Skeletal muscle cell (primary cell): ENCODE results near the gene KRTAP2-1.
"Not testable (repeated sequence)": the region's sequence is repeated elsewhere in the genome, so short reads cannot be mapped to it uniquely, and the experiment has no call there.

Experiments
- DNase-seq: peaks from one replicate; pipeline ENCODE4 v3.0.0-alpha.2; 2010; ENCODE audit warnings: low read depth
- H3K4me3 ChIP-seq: 2 replicates; pipeline ENCODE4 v1.5.1; 2011; ENCODE audit warnings: low read depth, mild to moderate bottlenecking, control low read depth, low read length, moderate library complexity

The KRTAP2-1 gene

DNA sequence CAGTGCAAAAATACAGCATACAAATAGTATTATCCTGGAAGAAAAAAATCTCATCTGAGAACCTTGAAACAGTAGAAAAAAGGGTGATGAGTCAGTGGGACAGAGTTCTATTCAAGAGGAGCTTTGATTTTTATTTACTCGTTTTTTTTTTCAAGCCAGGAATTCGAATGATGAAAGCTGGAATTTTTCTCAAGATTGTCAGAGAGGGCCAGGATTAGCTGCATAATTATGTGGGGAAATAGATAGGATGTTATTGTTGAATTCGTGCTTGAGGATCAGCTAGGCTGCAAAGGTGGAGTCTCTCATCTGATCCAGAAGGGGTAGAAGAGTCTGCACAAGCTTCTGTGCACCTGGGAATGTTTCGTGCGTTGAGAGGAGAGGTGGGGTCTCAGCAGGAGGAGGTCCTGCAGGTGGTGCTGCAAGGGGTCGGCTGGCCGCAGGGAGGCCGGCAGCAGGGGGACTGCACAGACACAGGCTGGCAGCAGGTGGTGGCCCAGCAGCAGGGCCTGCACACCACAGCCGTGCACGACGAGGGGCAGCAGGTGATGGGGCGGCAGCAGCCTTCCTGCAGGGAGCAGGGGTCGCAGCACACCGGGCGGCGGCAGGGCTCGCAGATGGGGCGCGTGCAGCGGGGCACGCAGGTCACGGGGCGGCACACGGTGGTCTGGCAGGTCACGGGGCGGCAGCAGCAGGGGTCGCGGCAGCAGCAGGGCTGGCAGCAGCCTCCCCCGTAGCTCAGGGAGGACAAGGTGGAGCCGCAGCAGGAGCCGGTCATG lies 12.3 kb upstream of the KRTAP2-1 start:
- H3K4me3 ChIP-seq: not testable (repeated sequence)

DNA sequence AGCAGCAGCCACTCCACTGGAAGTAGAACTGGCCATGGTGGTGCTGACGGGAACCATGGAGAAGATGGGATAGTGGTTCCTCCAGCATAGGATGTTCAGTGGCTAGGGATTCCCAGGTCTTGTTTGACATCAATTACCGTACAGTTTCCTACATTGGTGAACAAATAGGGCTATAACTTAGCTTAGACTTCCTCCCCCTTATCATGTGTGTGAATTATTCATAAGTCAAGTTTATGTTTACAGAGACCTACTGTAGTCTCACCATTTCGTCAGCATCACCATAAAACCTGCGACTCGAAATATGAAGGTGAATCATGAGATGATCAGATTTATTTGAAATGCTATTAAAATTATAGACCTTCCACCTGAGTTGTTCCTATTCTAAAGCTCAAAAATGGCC lies 11.6 kb upstream of the KRTAP2-1 start:
- DNase-seq: no peak
- H3K4me3 ChIP-seq: no peak overlapping the region

More for the DNA sequence above, 12.3 kb upstream of the KRTAP2-1 start:
- DNase-seq: peak; percentile 66

DNA sequence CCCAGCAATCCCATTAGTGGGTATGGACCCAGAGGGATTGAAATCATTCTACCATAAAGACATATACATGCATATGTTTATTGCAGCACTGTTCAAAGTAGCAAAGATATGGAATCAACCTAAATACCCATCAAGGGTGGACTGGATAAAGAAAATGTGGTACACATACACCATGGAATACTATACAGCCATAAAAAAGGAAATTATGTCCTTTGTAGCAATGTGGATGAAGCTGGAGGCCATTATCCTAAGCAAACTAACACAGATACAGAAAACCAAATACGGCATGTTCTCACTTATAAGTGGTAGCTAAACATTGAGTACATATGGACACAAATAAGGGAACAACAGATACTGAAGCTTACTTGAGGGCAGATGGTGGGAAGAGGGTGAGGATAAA lies 10.4 kb upstream of the KRTAP2-1 start:
- no peak for DNase-seq
- no peak overlapping the region for H3K4me3 ChIP-seq

DNA sequence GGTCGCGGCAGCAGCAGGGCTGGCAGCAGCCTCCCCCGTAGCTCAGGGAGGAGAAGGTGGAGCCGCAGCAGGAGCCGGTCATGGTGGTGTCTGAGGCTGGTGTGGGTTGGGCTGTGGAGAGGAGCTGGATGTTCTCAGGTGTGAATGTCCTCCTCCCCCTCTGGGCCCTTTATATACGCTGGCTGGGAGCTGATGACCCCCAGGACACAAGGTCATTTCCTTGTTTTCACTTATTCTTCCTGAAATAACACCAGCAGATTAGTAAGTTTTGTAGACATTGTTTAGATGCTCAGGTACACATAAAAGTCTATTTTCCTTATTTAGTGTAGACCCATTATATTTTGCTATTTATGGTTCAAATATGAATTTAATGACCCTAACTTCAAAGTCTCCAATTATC lies 8.0 kb upstream of the KRTAP2-1 start, which contains the start of gene KRTAP2-2:
TSS of gene KRTAP2-2 (minus strand) at position 101 of the 400 bp plus-strand sequence. CDS start at position 82, 19 bp downstream.
- not testable (repeated sequence) for H3K4me3 ChIP-seq

DNA sequence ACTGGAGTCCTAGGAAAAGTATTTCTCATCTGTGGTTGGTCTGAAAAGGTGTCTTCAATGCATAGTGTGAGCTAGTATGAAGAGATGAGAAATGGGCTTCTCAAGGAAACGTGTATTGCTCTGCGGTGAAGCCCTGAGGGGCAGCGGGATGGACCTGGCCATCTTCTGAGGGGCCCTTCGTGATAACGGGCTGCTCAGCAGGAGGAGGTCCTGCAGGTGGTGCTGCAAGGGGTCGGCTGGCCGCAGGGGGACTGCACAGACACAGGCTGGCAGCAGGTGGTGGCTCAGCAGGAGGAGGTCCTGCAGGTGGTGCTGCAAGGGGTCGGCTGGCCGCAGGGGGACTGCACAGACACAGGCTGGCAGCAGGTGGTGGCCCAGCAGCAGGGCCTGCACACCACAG lies 7.4 kb upstream of the KRTAP2-1 start:
- H3K4me3 ChIP-seq, DNase-seq: not testable (repeated sequence)

More for the DNA sequence above, 8.0 kb upstream of the KRTAP2-1 start, which contains the start of gene KRTAP2-2:
- not testable (repeated sequence) for DNase-seq

DNA sequence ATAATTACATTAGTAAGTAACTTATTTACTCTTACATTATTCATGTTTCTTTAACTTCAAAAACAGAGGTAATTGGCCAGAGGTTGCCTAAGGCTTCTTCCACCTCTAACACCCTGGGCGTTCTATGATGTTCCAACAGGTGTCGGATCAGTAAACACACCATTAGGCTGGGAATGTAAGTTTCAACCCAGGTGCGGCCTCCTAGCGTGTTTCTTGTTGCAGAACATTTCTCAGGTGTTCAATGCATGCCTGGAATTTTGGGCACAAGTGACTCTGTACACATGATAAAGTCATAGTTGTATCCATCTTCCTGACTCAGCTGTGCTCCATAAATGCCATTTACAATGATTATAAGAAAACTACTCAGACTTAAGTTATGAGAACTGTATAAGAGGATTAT lies 6.9 kb upstream of the KRTAP2-1 start:
- no peak overlapping the region for H3K4me3 ChIP-seq
- no peak for DNase-seq

DNA sequence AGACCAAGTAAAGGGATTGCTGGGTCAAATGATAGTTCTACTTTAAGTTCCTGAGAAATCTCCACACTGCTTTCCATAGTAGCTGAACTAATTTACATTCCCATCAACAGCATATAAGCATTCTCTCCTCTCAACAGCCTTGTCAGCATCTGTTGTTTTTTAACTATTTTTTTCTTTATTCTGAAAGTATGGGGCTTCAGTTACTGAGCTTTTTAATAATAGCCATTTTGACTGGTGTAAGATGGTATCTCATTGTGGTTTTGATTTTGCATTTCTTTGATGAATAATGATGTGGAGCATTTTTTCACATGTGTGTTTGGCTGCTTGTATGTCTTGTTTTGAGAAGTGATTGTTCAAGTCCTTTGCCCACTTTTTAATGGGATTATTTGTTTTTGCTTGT lies 5.5 kb upstream of the KRTAP2-1 start:
- no peak for DNase-seq
- H3K4me3 ChIP-seq: no peak overlapping the region

DNA sequence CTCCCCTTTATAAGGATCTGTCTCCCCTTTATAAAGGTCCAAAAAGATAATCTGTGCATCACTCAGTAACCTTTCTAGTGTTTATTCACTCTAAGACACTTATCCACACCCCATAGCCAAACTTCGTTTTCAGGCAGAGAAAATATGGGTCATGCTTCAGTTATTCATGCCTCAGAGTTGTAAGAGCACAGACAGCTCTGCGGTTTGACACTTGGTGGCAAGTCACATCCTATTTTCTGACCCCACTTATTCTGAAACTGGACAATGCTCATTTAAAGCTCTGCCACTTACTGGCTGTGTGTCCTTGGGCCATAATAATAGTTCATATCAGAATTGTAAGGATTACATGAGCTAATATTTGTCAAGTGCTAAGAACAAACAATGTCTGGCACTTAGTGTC lies 2.0 kb upstream of the KRTAP2-1 start:
- no peak overlapping the region for H3K4me3 ChIP-seq
- DNase-seq: no peak

DNA sequence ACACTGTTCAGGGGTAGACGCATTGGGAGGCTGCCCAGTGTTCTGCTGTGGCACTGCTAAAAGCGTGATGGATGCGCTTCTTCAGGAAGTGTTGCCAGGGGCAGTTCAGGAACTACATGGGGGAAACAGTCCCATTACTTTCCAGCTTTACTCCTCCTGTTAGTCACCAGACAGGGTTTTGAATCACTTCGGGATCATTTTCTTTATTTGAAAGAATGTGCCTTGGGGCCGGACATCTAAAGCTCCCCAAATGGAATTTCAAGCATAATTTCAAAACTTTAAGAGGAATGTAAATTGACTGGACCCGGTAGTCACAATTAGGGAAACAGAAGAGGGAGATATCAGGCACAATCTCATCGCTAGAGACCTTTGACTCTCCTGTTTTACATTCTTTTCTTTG lies 1.3 kb upstream of the KRTAP2-1 start:
- H3K4me3 ChIP-seq: no peak overlapping the region
- no peak for DNase-seq

DNA sequence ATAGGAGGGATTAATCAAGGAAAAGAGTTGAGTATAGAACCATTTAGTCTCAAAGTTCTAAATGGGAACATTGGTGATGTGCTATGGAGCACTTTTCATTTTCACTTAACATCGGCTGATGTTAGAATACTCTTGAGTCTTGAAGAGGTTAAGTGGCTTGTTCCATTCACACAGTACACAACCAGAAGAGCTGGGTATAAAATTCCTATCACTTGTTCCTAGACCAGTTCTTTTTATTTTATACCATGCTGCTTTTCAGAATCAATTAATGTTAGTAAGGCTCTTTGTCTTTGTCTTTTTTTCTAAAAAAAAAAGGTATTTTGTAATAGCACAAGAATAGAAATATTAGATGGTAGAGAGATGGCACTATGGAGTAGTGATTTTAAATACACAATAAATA lies 4.2 kb downstream of the KRTAP2-1 start:
- no peak for DNase-seq

DNA sequence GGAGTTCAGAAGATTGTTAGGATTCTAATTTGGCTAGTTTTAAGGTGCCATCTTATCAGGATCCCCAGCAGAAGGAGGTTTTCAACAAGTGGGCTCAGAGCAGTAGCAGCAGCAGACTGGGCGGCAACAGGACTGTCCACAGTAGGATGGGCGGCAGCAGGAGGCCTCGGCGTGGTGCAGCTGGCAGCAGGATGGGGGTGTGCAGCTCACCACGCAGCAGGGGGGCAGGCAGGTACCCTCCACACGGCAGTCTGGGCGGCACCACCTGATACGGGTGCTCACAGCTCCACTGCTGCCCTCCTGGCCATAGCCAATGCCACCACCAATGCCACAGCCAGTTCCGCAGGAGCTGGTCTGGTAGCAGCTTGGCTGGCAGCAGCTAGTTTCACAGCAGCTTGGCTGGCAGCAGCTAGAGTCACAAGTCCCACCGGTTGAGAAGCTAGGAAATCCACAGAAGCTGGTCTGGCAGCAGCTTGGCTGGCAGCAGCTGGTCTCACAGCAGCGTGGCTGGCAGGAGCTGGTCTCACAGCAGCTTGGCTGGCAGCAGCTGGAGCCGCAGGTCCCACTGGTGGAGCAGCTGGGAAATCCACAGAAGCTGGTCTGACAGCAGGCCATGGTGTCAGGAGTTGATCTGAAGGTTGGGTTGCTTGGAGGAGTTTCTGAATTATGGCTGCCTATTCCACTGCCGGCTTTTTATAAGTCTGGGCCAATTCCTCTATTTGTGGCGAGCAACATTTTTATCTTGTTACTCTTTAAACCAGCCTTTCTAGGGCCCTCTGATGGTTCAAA lies 6.1 kb downstream of the KRTAP2-1 start, which contains the start of gene KRTAP1-1:
TSS of gene KRTAP1-1 (minus strand) at position 668 of the 789 bp plus-strand sequence. CDS start at position 615, 53 bp downstream.
- DNase-seq, H3K4me3 ChIP-seq: not testable (repeated sequence)

More for the DNA sequence above, 4.2 kb downstream of the KRTAP2-1 start:
- no peak overlapping the region for H3K4me3 ChIP-seq

DNA sequence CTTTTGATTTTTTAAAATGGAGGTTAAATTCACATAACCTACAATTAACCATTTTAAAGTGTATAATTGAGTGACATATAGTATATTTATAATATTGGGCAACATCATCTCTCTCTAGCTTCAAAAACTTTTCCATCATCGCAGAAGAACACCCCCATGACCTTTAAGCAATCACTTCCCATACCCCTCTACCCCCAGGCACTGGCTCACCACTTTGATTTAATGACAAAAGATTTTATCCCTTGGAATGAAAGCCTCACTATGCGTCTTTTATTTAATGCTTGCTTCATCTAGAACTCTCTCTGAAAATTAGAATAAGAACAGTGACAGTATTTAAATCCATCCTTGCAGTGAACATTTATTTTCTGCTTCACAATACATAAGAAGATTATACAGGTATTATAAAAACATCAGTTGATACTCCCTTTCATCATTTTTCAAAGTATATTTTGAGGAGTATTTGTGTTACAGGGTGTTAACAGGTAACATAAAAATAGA lies 9.2 kb downstream of the KRTAP2-1 start:
- H3K4me3 ChIP-seq: no peak overlapping the region
- DNase-seq: no peak

DNA sequence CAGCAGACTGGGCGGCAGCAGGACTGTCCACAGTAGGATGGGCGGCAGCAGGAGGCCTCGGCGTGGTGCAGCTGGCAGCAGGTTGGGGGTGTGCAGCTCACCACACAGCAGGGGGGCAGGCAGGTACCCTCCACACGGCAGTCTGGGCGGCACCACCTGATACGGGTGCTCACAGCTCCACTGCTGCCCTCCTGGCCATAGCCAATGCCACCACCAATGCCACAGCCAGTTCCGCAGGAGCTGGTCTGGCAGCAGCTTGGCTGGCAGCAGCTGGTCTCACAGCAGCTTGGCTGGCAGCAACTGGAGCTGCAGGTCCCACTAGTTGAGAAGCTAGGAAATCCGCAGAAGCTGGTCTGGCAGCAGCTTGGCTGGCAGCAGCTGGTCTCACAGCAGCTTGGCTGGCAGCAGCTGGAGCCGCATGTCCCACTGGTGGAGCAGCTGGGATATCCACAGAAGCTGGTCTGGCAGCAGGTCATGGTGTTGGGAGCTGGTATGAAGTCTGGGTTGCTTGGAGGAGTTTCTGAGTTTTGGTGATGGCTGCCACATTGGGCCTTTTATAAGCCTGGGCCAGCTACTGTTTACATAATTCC lies 12.7 kb downstream of the KRTAP2-1 start, which contains the start of gene KRTAP1-3:
TSS of gene KRTAP1-3 (minus strand) at position 529 of the 590 bp plus-strand sequence. CDS start at position 476, 53 bp downstream.
- not testable (repeated sequence) for DNase-seq, H3K4me3 ChIP-seq

DNA sequence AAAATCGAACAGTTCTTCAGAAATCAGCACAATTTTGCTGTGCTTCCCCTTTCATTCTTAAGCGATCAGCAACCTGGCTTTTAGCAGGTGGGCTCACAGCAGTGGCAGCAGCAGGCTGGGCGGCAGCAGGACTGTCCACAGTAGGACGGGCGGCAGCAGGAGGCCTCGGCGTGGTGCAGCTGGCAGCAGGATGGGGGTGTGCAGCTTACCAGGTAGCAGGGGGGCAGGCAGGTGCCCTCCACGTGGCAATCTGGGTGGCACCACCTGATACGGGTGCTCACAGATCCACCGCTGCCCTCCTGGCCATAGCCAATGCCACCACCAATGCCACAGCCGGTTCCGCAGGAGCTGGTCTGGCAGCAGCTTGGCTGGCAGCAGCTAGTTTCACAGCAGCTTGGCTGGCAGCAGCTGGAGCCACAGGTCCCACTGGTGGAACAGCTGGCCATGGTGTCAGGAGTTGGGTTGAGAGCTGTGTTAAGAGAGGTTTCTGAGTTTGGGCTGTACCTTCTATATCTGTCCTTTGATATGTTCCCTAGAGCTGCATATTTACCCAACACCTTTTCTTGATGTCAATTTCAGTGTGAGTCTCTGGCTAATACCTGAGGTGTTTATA lies 17.4 kb downstream of the KRTAP2-1 start, which contains the start of gene KRTAP1-4:
TSS of gene KRTAP1-4 (minus strand) at position 563 of the 613 bp plus-strand sequence. CDS start at position 446, 117 bp downstream.
- H3K4me3 ChIP-seq: no peak within 1 kb of the TSS
- DNase-seq: no peak

DNA sequence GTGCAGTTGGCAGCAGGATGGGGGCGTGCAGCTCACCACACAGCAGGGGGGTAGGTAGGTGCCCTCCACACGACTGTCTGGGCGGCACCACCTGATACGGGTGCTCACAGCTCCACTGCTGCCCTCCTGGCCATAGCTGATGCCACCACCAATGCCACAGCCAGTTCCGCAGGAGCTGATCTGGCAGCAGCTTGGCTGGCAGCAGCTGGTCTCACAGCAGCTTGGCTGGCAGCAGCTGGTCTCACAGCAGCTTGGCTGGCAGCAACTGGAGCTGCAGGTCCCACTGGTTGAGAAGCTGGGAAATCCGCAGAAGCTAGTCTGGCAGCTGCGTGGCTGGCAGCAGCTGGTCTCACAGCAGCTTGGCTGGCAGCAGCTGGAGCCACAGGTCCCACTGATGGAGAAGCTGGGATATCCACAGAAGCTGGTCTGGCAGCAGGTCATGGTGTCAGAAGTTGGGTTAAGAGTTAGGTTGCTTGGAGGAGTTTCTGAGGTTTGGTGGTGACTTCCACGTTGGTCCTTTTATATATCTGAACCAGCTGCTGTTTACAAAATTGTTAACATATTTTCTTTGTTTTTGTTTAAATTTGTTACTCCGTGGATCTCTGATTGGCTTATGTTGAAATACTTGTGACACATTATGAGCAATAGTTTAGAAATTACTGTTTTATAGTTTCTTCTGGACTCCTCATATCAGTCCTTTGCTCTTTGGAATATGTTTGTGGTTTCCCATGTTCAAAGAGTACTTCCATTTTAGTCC lies 20.2 kb downstream of the KRTAP2-1 start, which contains the start of gene KRTAP1-5:
TSS of gene KRTAP1-5 (minus strand) at position 494 of the 757 bp plus-strand sequence. CDS start at position 441, 53 bp downstream.
- DNase-seq: peak; percentile 56
- no peak within 1 kb of the TSS for H3K4me3 ChIP-seq

DNA sequence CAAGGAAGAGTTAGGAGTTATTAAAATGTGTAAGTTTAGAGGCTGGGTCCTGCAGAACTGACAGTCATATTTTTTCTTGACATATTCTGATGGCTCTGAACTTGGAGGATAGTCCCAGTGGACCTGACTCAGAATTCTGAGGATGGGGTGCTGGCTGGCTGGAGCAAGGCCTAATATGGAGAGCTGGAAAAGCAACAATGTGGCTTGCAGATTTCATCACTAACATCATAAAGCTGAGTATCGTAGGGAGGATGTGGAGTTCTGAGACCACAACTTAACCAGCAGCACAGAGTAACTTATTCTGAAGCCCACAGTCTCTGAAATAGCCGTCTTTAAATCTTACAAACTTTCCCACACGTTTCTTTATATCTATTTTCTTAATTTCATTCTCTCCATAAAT lies 22.4 kb downstream of the KRTAP2-1 start:
- DNase-seq: peak; percentile 48
- no peak overlapping the region for H3K4me3 ChIP-seq

DNA sequence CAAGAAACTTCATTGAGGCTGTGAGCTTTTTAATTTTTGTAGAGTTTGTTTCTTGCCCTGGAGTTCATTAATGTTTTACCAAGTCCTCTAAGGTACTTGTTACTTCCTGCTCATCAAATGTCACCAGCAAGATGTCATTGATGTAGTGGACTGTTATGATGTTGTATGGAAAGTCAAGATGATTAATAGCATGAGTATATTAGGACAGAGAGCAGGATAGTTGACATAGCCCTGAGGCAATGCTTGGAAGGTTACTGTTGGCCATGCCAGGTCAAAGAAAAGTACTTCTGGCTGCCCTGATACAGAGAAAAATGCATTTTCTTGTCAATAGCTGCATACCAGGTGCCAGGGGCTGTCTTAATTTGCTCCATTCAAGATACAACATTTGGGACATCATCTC lies 26.8 kb downstream of the KRTAP2-1 start:
- no peak overlapping the region for H3K4me3 ChIP-seq
- no peak for DNase-seq

DNA sequence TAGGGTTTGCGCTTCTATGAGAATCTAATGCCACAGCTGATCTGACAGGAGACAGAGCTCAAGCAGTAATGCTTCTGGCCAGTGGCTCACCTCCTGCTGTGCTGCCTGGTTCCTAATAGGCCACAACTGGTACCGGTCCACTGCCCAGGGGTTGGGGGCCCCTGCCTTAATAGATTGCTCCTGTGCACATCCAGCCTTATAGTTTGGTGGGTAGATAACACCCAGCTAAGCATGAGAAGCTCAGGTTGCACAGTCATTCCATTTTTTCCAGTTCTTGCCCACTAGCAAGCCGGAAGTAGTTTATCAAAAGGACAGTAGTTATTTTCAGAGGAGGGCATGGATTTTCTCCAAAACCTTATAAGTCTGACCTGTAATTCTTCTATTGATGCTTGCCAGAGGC lies 27.7 kb downstream of the KRTAP2-1 start:
- DNase-seq: no peak
- no peak overlapping the region for H3K4me3 ChIP-seq
